ENCODE results near the gene SYF2. TPM values are rescaled to one million over a fixed set of nuclear protein-coding genes. Genes with fewer than 3 reads are reported as not detected.
"Not testable (repeated sequence)": the region's sequence is repeated elsewhere in the genome, so short reads cannot be mapped to it uniquely, and the experiment has no call there.

SYF2 gene
- polyA plus RNA-seq, 3 donors: 32.0 to 52.9 (median 45.1) TPM

DNA sequence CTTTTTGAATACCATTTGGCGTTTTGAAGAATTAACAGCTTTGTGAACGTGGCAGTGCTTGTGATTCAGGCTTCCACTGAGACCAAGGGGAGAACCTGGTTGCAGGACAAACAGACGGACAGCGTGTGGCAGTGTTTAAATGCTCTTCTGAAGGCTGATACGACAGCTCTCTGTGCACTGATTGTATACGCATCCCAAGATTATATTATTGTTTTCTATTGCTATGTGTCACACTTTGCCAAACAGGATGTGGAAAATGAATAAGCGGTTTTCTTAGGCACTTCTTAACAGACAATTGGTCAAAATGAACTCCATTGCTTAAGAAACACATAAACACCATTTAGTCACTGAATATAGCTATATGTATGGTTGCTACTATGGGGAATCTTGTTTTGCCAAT, 27.5 kb upstream of the SYF2 start:
- Mint-ChIP-seq H3K36me3 (peaks cover 12 to 13% of the 10 kb centered on the region in 2 donors), H3K4me1 (peaks cover 16% of the 10 kb centered on the region), H3K27ac (peak overlapping the region; percentile 68 to 88 (median 76))
- H3K27me3 ChIP-seq (ENCODE audit: control insufficient read depth in 2 of 2, insufficient read depth in 2 of 2, low read length in 2 of 2); intact Hi-C loops (cut with micrococcal nuclease); H3K9me3 ChIP-seq (replicated peaks in 1 of 2; ENCODE audit: control insufficient read depth in 1 of 2, insufficient read depth in 1 of 2, low read length in 2 of 2); H2AFZ ChIP-seq (ENCODE audit: insufficient read depth, low read depth, low read length, poor library complexity, severe bottlenecking); H3K4me3 Mint-ChIP-seq; H3K4me3 ChIP-seq (replicated peaks in 1 of 3; ENCODE audit: low read depth in 2 of 3, low read length in 3 of 3); H3K9me3 Mint-ChIP-seq; H3K9ac ChIP-seq (ENCODE audit: insufficient read depth, low read length, poor library complexity, severe bottlenecking); H3K79me2 ChIP-seq (ENCODE audit: insufficient read depth, low read length); H3K4me2 ChIP-seq (replicated peaks; ENCODE audit: extremely low read depth, low read length, poor library complexity, severe bottlenecking); H3K27me3 Mint-ChIP-seq (ENCODE audit: low read depth in 3 of 3): not testable (repeated sequence)
- peak; percentile 31 to 56 (median 52) for DNase-seq
- Histone ChIP-seq H3K36me3 (replicated peaks in 1 of 2; ENCODE audit: control insufficient read depth in 1 of 2, insufficient read depth in 2 of 2, low read length in 2 of 2) (peaks cover 3 to 12% of the 10 kb centered on the region in 2 donors), H4K20me1 (ENCODE audit: insufficient read depth, low read length) (peaks cover 56% of the 10 kb centered on the region), H3K27ac (ENCODE audit: low read depth in 1 of 2, low read length in 2 of 2) (peak overlapping the region in 1 of 2 donors; percentile 61), H3K4me1 (ENCODE audit: control insufficient read depth in 1 of 2, insufficient read depth in 2 of 2, low read length in 2 of 2) (peaks cover 10 to 18% of the 10 kb centered on the region in 2 donors)
- TF ChIP-seq, protein P1, sequence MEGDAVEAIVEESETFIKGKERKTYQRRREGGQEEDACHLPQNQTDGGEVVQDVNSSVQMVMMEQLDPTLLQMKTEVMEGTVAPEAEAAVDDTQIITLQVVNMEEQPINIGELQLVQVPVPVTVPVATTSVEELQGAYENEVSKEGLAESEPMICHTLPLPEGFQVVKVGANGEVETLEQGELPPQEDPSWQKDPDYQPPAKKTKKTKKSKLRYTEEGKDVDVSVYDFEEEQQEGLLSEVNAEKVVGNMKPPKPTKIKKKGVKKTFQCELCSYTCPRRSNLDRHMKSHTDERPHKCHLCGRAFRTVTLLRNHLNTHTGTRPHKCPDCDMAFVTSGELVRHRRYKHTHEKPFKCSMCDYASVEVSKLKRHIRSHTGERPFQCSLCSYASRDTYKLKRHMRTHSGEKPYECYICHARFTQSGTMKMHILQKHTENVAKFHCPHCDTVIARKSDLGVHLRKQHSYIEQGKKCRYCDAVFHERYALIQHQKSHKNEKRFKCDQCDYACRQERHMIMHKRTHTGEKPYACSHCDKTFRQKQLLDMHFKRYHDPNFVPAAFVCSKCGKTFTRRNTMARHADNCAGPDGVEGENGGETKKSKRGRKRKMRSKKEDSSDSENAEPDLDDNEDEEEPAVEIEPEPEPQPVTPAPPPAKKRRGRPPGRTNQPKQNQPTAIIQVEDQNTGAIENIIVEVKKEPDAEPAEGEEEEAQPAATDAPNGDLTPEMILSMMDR (IDR thresholded peaks at IDR 0.05): peak; percentile 9
- WGBS (ENCODE audit: insufficient coverage): no CpG with 5 or more reads among the region's 7 CpGs

DNA sequence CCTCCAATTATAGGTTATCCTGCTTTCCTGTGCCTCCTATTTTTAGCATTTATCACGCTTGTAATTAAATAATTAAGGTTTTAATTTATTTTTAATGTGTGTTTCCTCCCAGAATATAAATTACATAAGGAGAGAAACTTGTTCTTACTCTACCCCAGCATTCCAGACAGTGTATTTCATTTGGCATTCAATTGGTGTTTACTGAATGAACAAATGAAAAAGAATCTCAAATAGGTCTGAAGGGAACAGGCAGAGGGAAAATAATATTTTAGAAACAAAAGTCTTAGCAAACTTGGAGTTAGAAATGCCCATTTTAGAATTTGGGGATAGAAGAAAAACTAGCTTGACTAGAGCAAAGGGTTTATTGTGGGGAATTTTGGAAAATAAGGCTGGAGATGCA, 24.9 kb upstream of the SYF2 start:
- WGBS (ENCODE audit: insufficient coverage): no CpG with 5 or more reads among the region's 1 CpG
- Histone ChIP-seq H2AFZ (ENCODE audit: insufficient read depth, low read depth, low read length, poor library complexity, severe bottlenecking) (no peak overlapping the region), H3K27me3 (ENCODE audit: control insufficient read depth in 2 of 2, insufficient read depth in 2 of 2, low read length in 2 of 2) (no peaks in the 10 kb centered on the region), H3K27ac (ENCODE audit: low read depth in 1 of 2, low read length in 2 of 2) (no peak overlapping the region), H4K20me1 (ENCODE audit: insufficient read depth, low read length) (peaks cover 82% of the 10 kb centered on the region), H3K79me2 (ENCODE audit: insufficient read depth, low read length) (peaks cover 3% of the 10 kb centered on the region), H3K4me1 (ENCODE audit: control insufficient read depth in 1 of 2, insufficient read depth in 2 of 2, low read length in 2 of 2) (peaks cover 10 to 18% of the 10 kb centered on the region in 2 donors), H3K4me2 (replicated peaks; ENCODE audit: extremely low read depth, low read length, poor library complexity, severe bottlenecking) (no peak overlapping the region), H3K36me3 (replicated peaks in 1 of 2; ENCODE audit: control insufficient read depth in 1 of 2, insufficient read depth in 2 of 2, low read length in 2 of 2) (peaks cover under 1 to 5% of the 10 kb centered on the region in 2 donors), H3K4me3 (replicated peaks in 1 of 3; ENCODE audit: low read depth in 2 of 3, low read length in 3 of 3) (no peak overlapping the region), H3K9ac (ENCODE audit: insufficient read depth, low read length, poor library complexity, severe bottlenecking) (no peak overlapping the region), H3K9me3 (replicated peaks in 1 of 2; ENCODE audit: control insufficient read depth in 1 of 2, insufficient read depth in 1 of 2, low read length in 2 of 2) (no peaks in the 10 kb centered on the region)
- H3K36me3 Mint-ChIP-seq: peaks cover 4 to 5% of the 10 kb centered on the region in 2 donors
- TF ChIP-seq, protein P1 (IDR thresholded peaks at IDR 0.05): no peak
- H3K27me3 Mint-ChIP-seq (ENCODE audit: low read depth in 3 of 3): peaks cover 0 to 2% (median 0%) of the 10 kb centered on the region in 3 donors
- H3K4me3 Mint-ChIP-seq: no peak overlapping the region
- no peak for DNase-seq
- H3K27ac Mint-ChIP-seq: no peak overlapping the region
- no peaks in the 10 kb centered on the region for H3K9me3 Mint-ChIP-seq
- peaks cover 16% of the 10 kb centered on the region for H3K4me1 Mint-ChIP-seq
- intact Hi-C loops (cut with micrococcal nuclease): no loop called here
